SK-MEL-5 (cell line): ENCODE measurements around the gene NBPF20. TPM values are rescaled to one million over a fixed set of nuclear protein-coding genes. Genes with fewer than 3 reads are reported as not detected.
"Not testable (repeated sequence)": the region's sequence is repeated elsewhere in the genome, so short reads cannot be mapped to it uniquely, and the experiment has no call there.

ENCODE experiments used
- DNase-seq: peaks from one replicate; pipeline ENCODE4 v3.0.0-alpha.2; 2016; ENCODE audit warnings: low read depth, low spot score
- in situ Hi-C: cut with HindIII; loops from 2 replicates; pipeline ENCODE4 v1.10.0; 2016; ENCODE audit warnings: low sequenced_read_pairs, high pct_unique_total_duplicates, low pct_unique_long_range_greater_than_20kb
- polyA plus RNA-seq, 2 experiments: library from polyadenylated mRNA; depleted of rRNA; stranded (reverse); fragments of >200 nt; gene quantifications; 2 replicates each; pipeline ENCODE4 v1.2.3, GENCODE V29; 2015
- total RNA-seq: library from RNA; depleted of rRNA; stranded (reverse); fragments of >200 nt; shearing (Covaris generic); gene quantifications from 2 replicates; pipeline ENCODE4 v1.2.3, GENCODE V29; 2014; rRNA removed

The NBPF20 gene, protein sequence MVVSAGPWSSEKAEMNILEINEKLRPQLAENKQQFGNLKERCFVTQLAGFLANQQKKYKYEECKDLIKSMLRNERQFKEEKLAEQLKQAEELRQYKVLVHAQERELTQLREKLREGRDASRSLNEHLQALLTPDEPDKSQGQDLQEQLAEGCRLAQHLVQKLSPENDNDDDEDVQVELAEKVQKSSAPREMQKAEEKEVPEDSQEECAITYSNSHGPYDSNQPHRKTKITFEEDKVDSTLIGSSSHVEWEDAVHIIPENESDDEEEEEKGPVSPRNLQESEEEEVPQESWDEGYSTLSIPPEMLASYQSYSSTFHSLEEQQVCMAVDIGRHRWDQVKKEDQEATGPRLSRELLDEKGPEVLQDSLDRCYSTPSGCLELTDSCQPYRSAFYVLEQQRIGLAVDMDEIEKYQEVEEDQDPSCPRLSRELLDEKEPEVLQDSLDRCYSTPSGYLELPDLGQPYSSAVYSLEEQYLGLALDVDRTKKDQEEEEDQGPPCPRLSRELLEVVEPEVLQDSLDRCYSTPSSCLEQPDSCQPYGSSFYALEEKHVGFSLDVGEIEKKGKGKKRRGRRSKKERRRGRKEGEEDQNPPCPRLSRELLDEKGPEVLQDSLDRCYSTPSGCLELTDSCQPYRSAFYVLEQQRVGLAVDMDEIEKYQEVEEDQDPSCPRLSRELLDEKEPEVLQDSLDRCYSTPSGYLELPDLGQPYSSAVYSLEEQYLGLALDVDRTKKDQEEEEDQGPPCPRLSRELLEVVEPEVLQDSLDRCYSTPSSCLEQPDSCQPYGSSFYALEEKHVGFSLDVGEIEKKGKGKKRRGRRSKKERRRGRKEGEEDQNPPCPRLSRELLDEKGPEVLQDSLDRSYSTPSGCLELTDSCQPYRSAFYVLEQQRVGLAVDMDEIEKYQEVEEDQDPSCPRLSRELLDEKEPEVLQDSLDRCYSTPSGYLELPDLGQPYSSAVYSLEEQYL (N-terminal part only)
- 2.0 and 2.8 TPM in 2 replicates for total RNA-seq
- polyA plus RNA-seq (2015; cell fraction: cytosol; rRNA removed) = 0.76 and 0.87 TPM in 2 replicates
- polyA plus RNA-seq (2015; cell fraction: nucleus; rRNA removed) = 6.7 and 10.9 TPM in 2 replicates

DNA sequence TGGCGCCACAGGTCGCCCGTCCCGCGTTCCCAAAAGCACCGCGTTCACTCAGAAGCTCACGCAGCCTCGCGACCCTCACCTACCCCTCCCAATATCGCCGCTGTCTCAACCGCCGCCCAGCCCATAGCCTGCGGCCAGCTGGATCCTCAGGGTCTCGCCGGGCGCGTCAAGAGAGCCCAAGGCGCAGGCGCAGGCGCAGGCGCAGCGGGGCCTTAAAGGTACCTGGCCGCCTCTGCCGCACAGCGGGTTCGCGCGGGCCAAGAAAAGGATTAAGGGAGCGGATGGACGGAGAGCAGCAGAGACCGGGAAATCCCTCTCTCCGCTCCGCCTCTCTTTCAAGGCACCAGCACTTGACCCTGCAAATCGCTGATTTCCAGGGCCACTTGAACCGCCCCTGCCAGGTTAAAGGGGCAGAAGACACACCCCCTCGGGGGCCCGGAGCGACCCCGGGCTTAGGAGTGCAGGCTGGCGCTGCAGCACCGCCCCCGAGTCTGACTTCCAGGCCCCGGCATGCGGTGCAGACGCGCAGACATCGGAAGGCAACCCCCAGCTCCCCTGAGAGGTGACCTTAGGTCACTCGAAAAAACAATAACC lies at the start of gene NBPF20:
Gene NBPF20 (minus strand): TSS at position 168 of the 594 bp plus-strand sequence. CDS start 20,331 bp downstream, outside the sequence.
- in situ Hi-C loops = no loop called here
- peak; percentile 88 for DNase-seq

DNA sequence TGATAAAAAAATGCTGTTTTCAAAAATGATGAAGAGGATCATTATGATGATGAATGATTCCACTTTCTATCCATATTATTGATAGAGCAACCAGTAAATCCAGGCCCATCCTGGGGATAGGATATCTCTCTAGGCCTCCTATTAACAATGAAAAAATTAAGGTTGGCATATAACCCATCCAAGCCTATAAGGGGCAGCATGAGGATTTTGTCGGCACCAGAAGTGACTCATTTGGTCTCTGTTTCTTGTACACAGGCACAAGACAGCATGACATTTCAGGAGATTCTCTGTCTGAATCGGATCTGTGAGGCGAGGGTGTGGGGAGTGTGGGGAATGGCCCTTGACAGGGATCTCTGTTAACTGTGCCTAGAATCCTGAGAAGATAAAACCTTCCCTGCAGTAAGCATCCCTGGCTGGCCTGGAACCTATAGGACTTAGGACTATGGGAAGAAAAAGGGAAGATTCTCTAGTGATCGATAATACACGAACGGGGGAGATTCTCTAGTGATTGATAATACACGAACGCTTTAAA lies 49.5 kb upstream of the NBPF20 start:
- in situ Hi-C loops, DNase-seq: not testable (repeated sequence)

DNA sequence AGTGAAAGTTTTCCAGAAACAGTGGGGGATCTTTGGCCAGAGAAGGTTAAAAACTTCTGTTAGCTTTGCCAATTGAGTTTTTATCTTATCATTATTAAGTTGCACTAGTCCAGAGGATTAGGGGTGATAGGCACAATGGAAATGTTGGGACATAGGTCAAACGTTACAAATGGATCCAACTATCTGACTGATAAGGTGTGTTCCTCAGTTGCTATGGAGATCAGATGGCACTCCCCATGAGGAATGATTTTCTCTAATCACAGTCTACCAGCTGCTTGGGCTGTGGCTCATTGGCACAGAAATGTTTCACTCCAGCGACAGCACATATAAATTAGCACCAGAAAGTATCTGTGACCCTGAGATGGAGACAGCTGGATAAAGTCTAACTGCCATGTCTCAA lies 47.3 kb upstream of the NBPF20 start:
- in situ Hi-C loops, DNase-seq: not testable (repeated sequence)

DNA sequence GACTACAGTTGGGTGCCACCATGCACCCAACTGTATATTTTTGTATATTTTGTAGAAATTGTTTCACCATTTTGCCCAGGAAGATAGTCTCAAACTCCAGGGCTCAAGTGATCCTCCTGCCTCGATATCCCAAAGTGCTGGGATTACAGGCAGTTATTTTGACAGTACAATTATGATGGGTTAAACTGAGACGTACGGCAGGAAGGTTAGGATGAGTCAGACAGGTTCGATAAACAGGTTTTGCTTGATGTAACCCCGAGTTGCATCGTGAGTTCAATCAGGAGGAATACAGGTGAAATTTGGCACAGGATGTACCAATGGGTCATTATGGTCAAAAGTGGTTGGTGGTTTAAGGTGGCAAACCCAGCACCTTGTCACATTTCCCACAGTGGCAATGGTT lies 46.0 kb upstream of the NBPF20 start:
- in situ Hi-C loops, DNase-seq: not testable (repeated sequence)

DNA sequence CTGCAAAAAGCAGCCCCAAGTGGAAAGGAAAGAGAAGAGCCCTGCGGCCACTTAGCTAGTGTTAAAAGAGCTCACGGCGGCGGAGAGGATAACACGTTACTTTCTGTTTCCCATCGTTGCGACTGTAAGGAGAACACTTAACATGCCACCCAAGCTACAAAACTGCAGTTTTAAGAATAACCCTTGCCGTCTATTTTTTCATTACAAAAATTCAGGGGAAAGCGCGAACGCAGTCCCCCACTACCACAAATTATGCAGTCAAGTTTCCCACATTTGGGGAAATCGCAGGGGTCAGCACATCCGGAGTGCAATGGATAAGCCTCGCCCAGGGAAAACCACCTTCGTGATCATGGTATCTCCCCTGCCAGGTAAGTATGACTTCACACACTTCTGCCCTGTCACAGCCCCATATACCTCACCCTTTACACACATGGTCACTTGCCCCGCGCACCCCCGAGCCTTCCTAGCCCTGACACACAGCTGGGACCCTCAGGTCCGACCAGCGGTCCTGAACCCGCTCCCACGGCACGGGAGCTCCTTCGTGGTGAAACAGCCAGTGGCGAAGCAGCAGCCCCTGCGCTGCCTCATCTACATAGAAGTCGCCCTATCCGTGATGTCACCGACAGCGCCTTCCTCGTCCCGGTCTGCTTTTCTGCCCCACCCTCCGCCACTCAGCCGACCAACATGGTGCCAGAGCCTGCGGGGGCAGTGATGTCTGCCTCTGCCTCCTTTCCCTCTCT lies 40.2 kb upstream of the NBPF20 start:
- DNase-seq = peak; percentile 100
- in situ Hi-C loops = not testable (repeated sequence)

DNA sequence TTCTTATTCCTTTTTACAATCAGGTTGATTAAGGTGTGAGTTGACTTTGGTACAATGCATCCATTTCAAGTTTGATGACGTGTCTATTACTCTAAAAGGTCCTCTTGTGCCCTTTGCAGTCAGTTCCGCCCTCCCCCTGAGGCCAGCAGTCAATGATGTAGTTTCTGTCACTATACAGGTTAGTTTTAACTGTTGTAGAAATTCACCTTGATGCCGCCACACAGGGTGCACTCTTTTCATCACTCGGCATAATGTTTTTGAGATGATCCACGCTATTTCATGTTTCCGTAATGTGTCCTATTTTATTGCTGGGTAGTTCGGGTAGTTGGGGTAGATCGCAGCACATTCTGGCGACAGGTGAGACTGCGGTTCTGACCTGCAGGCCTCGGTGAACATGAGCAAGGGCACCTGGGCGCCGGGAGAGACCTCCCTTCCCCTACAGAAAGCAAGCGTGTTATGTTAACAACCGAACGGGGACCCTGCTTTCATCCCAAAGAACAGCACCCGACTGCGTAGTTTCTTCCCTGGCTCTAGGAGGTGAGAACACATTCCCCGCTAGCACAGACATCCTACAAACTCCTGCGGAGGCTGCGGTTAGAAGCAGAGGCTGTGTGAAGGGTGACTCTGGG lies 39.4 kb upstream of the NBPF20 start:
- DNase-seq, in situ Hi-C loops: not testable (repeated sequence)

DNA sequence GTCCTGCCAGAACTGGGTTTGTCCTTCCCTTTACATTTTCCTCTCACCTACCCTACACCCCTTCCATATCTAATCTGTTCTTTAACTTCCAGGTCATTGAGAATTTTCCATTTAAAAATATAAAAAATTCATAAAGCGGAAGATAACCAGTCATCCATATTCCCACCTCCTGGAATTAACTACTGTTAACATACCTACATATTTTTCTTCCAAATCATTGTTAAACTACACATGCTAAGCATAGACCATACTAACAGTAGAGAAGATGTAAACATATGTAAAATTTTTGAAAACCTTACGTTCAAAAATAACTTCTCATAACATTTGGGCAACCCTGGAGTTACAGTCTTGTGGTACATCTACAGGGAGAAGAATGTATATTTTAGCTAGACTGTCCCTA lies 38.6 kb upstream of the NBPF20 start:
- in situ Hi-C loops, DNase-seq: not testable (repeated sequence)

DNA sequence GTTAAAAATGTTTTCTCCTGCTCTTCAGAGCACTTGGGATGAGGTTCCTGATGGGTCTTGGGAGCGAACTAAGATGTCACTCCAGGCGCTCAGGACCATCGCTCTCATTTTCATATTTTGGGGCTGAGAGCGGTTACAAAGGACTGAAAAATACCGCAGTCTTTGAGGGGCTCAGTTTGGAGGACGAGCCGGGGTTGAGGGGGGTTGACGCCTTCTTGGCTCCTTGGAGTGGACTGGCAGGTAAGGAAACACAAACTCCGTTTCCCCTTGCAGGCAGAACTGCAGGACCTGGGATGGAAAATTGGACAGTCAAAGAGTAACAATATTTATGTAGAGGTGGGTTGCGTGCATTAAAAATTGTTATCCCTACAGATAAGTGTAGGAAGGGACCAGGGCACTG lies 35.3 kb upstream of the NBPF20 start:
- in situ Hi-C loops = not testable (repeated sequence)

DNA sequence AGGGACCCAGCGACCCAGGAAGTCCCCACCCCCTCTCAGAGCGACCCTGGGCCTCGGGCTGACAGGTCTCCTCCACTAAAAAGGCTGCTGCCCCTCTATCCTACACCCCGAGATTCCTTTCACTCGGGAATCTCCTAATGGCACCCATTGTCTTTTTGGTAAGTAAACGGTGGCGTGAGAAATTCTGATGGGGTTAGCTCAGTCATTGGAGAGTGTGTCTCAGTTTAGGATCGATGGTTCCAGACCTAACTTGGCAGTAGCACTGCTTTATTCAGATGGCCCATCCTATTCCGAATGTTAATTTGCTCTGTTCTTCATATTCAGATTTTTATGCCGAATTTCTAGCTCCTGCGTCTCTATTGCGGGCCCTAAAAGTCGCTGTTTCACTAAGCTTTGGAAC lies 34.6 kb upstream of the NBPF20 start:
- DNase-seq, in situ Hi-C loops: not testable (repeated sequence)

More for the DNA sequence above, 35.3 kb upstream of the NBPF20 start:
- not testable (repeated sequence) for DNase-seq

DNA sequence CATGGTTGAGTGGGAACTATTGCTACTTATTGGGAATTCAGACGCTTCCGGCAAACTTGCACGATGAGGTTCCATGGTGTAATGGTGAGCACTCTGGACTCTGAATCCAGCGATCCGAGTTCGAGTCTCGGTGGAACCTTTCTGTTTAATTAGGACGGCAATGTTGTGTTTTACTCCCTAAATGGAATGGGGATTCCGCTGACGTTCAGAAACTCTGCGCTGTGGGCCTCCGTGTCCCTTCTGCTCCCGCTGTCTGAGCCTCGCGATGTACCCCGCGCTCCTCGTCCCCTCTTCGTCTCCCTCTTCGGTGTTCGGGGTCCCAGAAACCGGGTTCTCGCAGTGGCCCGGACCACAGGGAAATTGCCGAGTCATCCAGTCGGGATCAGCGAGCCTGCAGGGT lies 34.2 kb upstream of the NBPF20 start:
- DNase-seq, in situ Hi-C loops: not testable (repeated sequence)

DNA sequence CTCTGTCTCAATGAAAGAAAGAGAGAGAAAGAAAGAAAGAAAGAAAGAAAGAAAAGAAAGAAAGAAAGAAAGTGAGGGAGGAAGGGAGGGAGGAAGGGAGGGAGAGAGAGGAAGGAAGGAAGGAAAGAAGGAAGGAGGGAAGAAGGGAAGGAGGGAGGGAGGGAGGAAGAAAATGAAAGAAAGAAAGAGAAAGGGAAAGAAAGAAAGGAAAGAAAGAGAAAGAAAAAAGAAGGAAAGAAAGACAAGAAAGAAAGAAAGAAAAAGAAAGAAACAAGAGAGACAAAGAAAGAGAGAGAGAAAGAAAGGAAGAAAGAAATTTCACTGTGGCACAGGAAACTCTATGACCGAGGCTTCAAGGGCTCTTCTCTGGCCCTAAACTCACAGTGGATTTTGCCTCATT lies 33.7 kb upstream of the NBPF20 start:
- DNase-seq, in situ Hi-C loops: not testable (repeated sequence)

DNA sequence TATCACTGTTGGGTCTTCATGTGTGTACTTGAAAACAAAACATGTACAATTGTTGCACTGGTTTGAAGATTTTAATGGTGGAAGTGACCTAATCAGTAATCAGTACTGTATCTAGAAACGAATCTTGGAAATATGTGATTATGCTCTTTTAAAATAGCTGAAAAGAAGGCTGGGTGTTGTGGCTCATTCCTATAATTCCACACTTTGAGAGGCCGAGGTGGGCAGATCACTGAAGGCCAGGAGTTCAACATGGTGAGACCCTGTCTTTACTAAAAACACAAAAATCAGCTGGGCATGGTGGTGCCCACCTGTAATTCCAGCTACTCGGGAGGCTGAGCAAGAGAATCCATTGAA lies 29.4 kb upstream of the NBPF20 start:
- in situ Hi-C loops, DNase-seq: not testable (repeated sequence)

DNA sequence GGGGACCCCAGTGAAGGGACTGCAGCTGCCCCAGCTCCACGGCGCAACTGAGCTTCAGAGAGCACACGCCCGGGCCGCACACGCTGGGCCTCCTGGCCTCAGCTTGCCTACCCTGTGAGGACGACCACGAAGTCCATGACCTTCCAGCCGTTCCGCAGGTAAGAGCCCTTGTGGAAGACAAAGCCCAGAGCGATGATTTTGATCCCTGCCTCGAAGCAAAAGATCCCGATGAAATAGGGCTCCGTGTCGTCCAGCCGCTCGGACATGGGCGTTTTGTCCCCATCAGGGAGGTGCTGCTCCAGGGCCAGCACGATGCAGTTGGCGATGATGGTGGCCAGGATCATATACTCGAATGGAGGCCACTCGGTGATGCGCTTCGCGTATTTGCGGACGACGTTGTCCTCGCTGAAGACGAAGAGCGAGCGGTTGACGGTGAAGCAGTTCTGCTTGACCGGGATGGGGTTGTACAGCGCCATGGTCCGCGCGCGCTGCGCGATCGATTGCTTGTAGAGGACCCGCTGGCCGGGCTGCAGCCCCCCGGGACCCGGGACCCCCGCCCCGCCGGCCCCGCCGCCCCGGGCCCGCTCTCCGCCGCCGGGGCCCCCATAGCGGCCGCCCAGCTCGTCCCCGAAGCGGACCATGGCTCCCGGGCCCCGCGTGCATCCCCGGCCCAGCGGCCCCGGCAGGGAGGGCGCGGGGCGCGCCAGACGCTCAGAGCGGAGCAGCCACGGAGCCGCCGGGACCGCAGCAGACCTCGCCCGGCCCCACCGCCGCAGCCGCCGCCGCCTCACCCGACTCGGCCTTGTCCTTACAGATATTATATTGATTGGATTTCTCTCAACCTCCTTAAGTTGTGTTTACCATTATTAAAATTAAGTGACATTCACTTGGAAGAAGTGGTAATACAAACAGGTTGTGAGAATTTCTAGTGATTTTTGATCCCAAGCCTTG lies 28.7 kb upstream of the NBPF20 start:
- DNase-seq, in situ Hi-C loops: not testable (repeated sequence)

DNA sequence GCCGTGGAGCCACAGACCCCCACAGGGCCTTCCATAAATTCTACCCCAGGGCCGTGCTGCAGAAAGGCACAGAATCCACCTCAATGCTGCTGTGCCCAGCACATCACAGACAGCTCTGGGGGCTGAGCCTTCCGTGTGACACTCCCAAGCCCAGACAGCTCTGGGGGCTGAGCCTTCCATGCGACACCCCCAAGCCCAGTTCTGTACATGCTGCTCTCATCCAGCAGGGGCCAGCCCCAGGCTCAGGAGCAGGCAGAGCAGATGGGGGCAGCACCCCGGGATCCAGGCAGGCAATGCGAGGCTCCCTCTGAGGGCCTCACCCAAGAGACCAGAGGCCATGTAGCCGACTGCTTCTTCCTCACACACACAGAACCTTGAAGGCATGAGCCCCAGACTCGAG lies 27.1 kb upstream of the NBPF20 start:
- in situ Hi-C loops, DNase-seq: not testable (repeated sequence)

DNA sequence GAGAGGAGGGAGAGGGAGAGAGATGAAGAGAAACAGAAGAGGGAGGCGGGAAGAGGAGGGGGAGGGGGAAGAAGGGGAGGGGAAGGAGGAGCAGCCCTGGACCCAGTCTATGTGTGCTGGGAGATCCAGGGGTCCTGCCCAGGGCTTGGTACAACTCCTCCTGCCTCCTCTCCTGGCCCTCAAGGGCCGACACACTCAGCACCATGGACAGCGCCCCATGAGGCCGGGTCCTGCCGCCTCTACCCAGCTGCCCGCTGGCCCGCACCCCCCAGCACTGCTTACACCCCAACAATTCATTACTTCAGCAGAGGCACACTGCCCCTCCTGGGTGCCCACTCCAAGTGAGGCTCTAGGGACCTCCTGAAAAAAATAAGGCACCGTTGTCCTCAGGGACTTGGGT lies 26.5 kb upstream of the NBPF20 start:
- in situ Hi-C loops = not testable (repeated sequence)
- peak; percentile 18 for DNase-seq
